Activated CD8-positive, alpha-beta memory T cell treated with anti-CD3 and anti-CD28 coated beads, Interleukin-2, amount 50 U/mL, for 1 hour (primary cell): Measurements from ENCODE around the gene PGLYRP3.

Experiments
- DNase-seq: peaks from one replicate; pipeline ENCODE4 v3.0.0-alpha.2; 2020; ENCODE audit errors: extremely low read depth

Gene PGLYRP3

GRCh38 chr1:153313288-153313687, 536 bp upstream of the PGLYRP3 start:
- DNase-seq, result no peak

GRCh38 chr1:153310526-153310925, 2.2 kb downstream of the PGLYRP3 start:
- no peak for DNase-seq

GRCh38 chr1:153309441-153309840, 3.3 kb downstream of the PGLYRP3 start:
- no peak for DNase-seq

GRCh38 chr1:153308540-153308939, 4.2 kb downstream of the PGLYRP3 start:
- DNase-seq, result no peak

- no peak for DNase-seq
Observed at GRCh38 chr1:153307221-153307600, 5.5 kb downstream of the PGLYRP3 start.

GRCh38 chr1:153306303-153307220, 6.2 kb downstream of the PGLYRP3 start:
- no peak for DNase-seq

- DNase-seq, result no peak
Observed at GRCh38 chr1:153305682-153306081, 7.1 kb downstream of the PGLYRP3 start.

GRCh38 chr1:153302308-153302707, 10.4 kb downstream of the PGLYRP3 start:
- no peak for DNase-seq

GRCh38 chr1:153293851-153294250, 18.9 kb downstream of the PGLYRP3 start:
- no peak for DNase-seq

GRCh38 chr1:153293480-153293775, 19.3 kb downstream of the PGLYRP3 start:
- DNase-seq, result no peak

- DNase-seq, result no peak
Observed at GRCh38 chr1:153292740-153293479, 19.8 kb downstream of the PGLYRP3 start.

GRCh38 chr1:153292185-153292584, 20.6 kb downstream of the PGLYRP3 start:
- no peak for DNase-seq

GRCh38 chr1:153291514-153291913, 21.2 kb downstream of the PGLYRP3 start:
- DNase-seq, result no peak

GRCh38 chr1:153288634-153289275, 24.0 kb downstream of the PGLYRP3 start:
- no peak for DNase-seq

- DNase-seq, result no peak
Observed at GRCh38 chr1:153277852-153278251, 34.9 kb downstream of the PGLYRP3 start.

- DNase-seq, result no peak
Observed at GRCh38 chr1:153272186-153272585, 40.6 kb downstream of the PGLYRP3 start.

- DNase-seq, result no peak
Observed at GRCh38 chr1:153271711-153272110, 41.0 kb downstream of the PGLYRP3 start.

GRCh38 chr1:153265457-153265856, 47.3 kb downstream of the PGLYRP3 start:
- no peak for DNase-seq

- no peak for DNase-seq
Observed at GRCh38 chr1:153262462-153263157, 50.1 kb downstream of the PGLYRP3 start.

- DNase-seq, result no peak
Observed at GRCh38 chr1:153262070-153262366, 50.7 kb downstream of the PGLYRP3 start.

GRCh38 chr1:153261281-153262069, 51.3 kb downstream of the PGLYRP3 start:
- no peak for DNase-seq
